ENCODE results near the gene PATL1.

The PATL1 gene

DNA sequence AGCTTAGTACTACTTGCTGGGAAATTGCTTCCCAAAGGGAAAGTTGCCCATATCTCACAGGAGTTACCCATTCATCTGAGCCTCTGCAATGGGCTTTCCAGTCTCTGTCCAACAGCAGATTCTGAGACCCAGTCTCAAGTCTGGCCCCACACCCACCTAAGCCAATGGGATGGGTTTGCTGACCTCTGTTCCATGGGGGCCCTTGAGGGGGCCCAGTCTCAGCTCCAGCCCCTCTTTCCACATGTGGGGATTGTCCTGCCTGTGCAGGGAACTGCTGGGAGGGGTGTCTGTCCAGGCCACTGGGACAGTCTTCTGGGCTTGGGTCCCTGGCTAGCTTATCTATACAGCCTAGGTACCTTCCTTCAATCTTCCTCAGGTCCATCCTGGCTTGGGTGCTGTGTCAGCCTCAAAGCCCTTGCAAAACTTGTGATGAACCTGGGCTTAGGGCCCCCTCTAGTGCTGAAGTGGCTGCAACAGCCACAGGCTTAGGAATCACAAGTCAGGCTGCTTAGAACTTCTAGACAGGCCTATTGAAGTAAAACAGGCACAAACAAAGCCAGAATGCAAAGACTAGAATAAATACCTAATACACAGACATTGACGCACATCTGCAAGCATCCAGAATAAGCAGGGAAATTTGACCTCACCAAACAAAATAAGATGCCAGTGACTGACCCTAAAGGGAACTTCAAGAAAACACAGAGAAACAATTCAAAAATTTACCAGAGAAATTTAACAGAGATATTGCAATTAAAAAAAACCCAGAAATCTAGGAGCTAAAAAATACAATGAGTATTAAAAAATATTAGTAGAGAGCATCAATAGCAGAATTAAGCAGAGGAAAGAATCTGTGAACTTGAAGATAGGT, 11.7 kb upstream of the PATL1 start:
- peak; percentile 21 for TF ChIP-seq CTCF (IDR thresholded peaks at IDR 0.05)
- H3K4me3 ChIP-seq, result no peak overlapping the region
- DNase-seq (ENCODE audit: low spot score), result no peak
- no peak overlapping the region for H3K27ac ChIP-seq

DNA sequence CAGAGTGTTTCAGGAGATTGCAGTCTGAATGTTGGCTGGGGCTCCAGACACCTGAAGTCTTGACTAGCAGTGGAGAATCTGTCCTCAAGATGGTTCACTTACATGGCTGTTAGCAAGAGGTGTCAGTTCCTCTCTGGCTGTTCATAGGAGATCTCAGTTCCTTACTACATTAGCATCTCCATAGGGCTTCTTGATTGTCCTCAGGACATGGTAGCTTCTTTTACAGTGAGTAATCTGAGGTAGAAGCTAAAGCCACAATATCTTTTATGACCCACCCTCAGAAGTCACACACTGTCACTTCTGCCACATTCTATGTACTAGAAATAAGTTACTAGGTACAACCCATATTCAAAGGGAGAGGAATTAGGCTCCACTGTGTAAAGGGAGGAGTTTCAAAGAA, 10.5 kb upstream of the PATL1 start:
- no peak overlapping the region for H3K27ac ChIP-seq

GRCh38 chr11:59678813-59679165, 10.0 kb upstream of the PATL1 start:
- no peak for DNase-seq (ENCODE audit: low spot score)
- TF ChIP-seq CTCF (IDR thresholded peaks at IDR 0.05), result no peak
- no peak overlapping the region for H3K27ac ChIP-seq
- H3K4me3 ChIP-seq, result no peak overlapping the region

More for the DNA sequence above, 10.5 kb upstream of the PATL1 start:
- no peak for TF ChIP-seq CTCF (IDR thresholded peaks at IDR 0.05)
- DNase-seq (ENCODE audit: low spot score), result no peak
- no peak overlapping the region for H3K4me3 ChIP-seq

DNA sequence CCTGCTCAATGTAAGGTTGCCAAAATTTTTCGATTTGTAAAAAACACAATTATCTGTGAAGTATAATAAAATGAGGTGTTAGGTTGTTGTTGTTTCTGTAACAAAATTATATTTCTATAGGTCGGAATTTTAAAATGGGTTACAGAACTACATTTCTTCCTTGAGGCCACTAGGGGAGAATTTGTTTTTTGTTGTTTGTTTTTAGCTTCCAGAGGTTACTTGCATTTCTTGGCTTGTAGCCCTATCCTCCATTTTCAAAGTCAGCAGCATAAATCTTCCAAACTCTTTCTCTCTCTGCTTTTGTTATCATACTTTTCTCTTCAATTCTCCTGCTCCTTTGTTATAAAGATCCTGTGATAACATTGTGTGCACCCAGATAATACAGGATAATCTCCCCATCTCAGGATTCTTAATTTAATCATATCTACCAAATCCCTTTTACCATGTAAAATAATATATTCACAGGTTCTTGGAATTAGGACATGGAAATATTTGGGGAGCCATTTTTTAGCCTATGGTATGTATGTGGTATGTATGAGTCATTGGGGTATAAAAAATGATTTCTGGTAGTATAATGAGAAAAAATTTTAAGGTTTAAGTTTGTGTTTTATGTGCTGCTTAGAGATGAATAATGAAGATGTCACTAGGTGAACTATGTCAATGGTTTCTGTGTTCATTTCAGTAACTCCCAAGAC, 9.4 kb upstream of the PATL1 start:
- no peak for TF ChIP-seq CTCF (IDR thresholded peaks at IDR 0.05)
- Histone ChIP-seq H3K27ac (no peak overlapping the region), H3K4me3 (no peak overlapping the region)
- DNase-seq (ENCODE audit: low spot score), result no peak

DNA sequence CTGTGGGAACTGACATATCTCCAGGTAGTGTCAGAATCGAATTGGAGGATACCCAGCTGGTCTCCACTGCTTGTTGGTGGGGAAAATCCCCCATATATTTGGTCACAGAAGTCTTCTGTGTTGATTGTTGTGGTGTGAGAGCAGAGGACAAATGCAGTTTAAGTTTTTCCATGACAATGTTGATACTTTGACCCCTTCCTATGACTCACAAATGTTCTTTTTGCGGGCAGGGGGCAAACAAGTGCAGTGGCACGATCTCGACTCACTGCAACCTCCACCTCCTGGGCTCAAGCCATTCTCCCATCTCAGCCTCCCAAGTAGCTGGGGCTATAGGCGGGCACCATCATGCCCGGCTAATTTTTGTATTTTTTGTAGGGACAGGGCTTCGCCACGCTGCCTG, 7.4 kb upstream of the PATL1 start:
- Histone ChIP-seq H3K4me3 (no peak overlapping the region), H3K27ac (no peak overlapping the region)
- no peak for DNase-seq (ENCODE audit: low spot score)
- no peak for TF ChIP-seq CTCF (IDR thresholded peaks at IDR 0.05)

DNA sequence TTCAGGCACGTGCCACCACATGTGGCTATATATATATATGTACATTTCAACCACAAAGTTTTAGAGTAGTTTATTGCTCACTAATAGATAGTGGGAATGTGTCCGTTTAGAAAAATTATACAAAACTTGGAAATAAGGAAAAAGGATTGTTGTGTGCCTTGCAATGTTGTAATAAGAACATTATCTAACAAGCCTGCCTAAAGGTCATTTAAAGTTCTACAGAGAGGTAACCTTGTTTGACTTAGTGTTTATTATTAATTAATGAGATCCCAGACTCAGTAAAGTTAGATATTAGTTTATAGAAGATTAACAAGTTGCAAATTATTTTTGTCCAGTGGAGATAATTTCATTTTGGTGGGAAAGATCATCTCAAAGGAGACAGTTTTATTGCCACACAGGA, 5.5 kb upstream of the PATL1 start:
- no peak for DNase-seq (ENCODE audit: low spot score)
- Histone ChIP-seq H3K4me3 (no peak overlapping the region), H3K27ac (no peak overlapping the region)
- no peak for TF ChIP-seq CTCF (IDR thresholded peaks at IDR 0.05)

DNA sequence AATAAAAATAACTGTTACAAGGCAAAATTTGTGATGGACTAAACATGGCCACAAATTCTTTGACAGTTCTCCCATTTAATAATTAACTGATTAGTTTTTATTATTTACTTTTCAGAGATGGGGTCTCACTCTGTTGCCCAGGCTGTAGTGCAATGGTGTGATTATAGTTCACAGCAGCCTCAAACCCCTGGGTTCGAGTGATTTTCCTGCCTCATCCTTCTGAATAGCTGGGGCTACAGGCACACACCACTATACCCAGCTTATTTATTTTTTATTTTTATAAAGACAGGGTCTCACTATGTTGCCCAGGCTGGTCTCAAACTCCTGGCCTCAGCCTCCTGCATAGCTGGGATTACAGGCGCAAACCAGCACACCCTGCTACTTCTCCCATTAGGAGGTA, 4.5 kb upstream of the PATL1 start:
- no peak for TF ChIP-seq CTCF (IDR thresholded peaks at IDR 0.05)
- no peak overlapping the region for H3K27ac ChIP-seq
- H3K4me3 ChIP-seq, result no peak overlapping the region
- DNase-seq (ENCODE audit: low spot score), result no peak
